D341Med (cell line): ENCODE measurements around the gene PHC2.
A peak's percentile ranks its signal among the peaks of the same experiment; 100 is the strongest.
"Not testable (repeated sequence)": the region's sequence is repeated elsewhere in the genome, so short reads cannot be mapped to it uniquely, and the experiment has no call there.

Experiments
- DNase-seq: peaks from one replicate; pipeline ENCODE4 v3.0.0; 2012; ENCODE audit warnings: low spot score

The PHC2 gene

GRCh38 chr1:33310702-33311101 is 120.2 kb downstream of the PHC2 start:
- DNase-seq, result no peak

DNA sequence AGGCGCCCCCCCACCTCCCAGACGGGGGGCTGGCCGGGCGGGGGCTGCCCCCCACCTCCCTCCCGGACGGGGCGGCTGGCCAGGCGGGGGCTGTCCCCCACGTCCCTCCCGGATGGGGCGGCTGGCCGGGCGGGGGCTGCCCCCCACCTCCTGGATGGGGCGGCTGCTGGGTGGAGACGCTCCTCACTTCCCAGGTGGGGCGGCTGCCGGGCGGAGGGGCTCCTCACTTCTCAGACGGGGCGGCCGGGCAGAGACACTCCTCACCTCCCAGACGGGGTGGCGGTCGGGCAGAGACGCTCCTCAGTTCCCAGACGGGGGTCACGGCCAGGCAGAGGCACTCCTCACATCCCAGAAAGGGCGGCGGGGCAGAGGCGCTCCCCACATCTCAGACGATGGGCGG is 121.5 kb downstream of the PHC2 start:
- DNase-seq, result not testable (repeated sequence)

GRCh38 chr1:33307494-33307864 is 123.4 kb downstream of the PHC2 start:
- no peak for DNase-seq

- DNase-seq, result no peak
Observed at GRCh38 chr1:33306653-33307493, 124.0 kb downstream of the PHC2 start.

GRCh38 chr1:33305816-33306652 is 124.9 kb downstream of the PHC2 start:
- no peak for DNase-seq

DNA sequence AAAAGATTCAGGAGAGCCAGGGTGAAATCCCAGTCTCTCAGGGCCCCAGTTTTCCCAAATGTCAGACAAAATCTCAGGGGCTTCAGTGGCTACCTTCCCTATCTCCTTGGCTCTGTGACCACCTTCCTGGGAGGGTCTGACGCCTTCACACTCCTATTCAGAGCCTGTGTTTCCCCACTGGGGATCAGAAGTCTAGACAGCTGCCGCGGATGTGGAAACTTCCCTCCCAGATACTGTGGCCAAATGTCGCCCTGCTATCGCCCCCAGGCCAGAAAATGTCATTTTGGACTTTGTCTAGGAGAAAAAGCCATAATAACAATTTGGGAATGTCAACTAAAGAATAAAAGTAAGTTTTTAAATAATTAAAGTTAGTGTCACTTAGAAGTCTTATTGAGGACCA is 125.9 kb downstream of the PHC2 start:
- DNase-seq, result no peak

- no peak for DNase-seq
Observed at GRCh38 chr1:33302325-33302724, 128.6 kb downstream of the PHC2 start.

DNA sequence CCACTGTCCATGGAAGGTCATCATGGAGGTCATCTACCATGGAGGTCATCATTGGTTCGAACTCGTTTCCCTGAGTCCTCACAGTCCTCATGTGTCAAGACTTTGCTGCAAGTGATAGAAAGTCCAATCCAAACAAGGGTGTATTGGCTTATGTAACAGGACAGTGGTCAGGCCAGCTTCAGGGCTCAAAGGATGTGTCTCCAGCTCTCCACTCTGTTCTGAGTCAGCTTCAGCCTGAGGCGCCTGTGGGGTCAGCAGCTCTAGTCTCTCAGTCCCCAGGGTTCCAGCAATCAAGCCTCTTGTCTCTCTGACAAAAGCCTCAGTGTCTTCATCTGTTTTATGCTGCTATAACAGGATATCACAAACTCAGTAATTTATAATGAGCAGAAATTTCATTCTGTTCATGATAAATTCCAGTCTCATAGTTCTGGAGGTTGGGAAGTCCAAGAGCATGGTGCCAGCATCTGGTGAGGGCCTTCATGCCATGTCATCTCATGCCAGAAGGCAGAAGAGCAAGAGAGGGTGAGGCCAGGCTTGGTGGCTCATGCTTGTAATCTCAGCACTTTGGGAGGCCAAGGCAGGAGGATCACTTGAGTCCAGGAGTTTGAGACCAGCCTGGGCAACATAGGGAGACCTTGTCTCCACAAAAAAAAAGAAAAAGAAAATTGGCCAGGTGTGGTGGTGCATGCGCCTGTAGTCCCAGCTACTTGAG is 129.5 kb downstream of the PHC2 start:
- no peak for DNase-seq

- DNase-seq, result no peak
Observed at GRCh38 chr1:33300673-33301072, 130.2 kb downstream of the PHC2 start.

GRCh38 chr1:33299461-33300155 is 131.3 kb downstream of the PHC2 start:
- no peak for DNase-seq

DNA sequence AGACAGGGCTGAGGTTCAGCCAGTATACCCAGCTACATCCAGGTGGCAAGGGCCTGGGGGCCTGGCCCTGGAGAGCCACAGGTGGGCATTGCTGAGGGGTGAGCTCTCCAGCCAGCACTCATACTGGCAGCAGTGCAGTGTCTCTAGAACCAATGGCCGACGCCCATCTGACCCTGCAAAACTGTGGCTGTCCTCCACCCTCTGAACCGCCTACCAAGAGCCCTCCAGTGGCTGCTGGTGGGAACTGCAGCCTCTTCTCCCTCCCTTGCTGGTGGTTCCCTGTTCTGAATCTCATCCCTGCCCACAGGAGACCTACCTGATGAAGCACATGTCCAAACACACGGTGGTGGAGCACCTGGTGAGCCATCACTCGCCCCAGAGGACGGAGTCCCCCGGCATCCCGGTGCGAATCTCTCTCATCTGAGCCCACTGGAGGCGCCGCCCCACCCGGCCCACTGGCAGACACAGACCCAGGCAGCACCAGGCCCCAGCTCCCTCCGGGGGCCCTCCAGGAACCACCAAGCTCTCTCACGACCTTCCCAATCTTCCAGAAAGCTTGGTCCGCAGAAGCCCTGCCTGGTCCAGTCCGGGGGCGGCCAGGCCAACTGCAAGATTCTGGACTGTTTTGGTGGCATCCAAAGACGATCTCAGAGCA is 132.1 kb downstream of the PHC2 start:
- DNase-seq, result peak; percentile 78

DNA sequence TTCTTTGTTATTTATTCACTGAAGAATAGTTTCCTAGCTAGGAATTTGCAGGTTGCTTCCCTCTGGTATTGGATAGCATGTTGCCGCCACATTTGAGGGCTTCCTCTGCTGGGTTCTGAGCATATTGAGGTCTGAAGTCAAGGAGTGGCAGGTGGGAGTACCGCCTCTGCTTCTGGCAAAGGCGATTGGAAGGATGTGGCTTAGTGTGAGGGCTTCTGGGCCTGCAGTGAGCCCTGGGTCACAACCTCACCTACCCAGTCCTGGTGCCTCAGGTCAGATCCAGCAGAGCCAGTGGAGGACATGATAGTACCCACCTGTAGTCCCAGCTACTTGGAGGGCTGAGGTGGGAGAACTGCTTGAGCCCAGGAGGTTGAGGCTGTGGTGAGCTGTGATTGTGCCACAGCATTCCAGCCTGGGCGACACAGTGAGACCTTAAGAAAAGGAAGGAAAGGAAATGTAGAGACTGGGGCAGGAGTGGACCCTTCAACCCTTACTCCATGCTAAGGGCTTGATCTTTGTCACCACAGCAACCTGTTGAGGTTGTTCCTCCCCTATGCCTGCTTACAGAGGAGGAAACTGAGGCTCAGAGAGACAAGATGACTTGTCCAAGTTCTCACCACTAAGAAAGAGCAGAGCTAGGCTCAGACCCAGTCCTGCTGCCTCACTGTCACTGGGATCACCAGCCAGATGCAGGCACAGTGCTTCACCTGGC is 132.8 kb downstream of the PHC2 start:
- no peak for DNase-seq

DNA sequence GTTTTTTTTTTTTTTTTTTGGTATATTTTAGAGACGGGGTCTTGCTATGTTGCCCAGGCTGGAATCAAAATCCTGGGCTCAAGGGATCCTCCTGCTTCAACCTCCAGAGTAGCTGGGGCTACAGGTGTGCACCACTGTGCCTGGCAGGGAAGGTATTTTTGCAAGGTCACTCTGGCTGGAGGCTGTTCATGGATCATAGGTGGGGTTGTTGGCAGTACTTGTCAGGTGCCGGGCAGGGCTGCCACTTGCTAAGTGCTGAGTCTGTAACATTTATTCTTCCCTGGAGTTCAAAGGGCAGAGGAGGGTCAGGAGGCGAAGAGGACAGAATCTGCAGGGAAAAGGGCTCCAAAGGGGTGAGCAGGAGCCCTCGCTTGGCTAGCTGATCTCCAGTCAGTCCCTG is 134.1 kb downstream of the PHC2 start:
- DNase-seq, result no peak

- no peak for DNase-seq
Observed at GRCh38 chr1:33296082-33296458, 134.8 kb downstream of the PHC2 start.

DNA sequence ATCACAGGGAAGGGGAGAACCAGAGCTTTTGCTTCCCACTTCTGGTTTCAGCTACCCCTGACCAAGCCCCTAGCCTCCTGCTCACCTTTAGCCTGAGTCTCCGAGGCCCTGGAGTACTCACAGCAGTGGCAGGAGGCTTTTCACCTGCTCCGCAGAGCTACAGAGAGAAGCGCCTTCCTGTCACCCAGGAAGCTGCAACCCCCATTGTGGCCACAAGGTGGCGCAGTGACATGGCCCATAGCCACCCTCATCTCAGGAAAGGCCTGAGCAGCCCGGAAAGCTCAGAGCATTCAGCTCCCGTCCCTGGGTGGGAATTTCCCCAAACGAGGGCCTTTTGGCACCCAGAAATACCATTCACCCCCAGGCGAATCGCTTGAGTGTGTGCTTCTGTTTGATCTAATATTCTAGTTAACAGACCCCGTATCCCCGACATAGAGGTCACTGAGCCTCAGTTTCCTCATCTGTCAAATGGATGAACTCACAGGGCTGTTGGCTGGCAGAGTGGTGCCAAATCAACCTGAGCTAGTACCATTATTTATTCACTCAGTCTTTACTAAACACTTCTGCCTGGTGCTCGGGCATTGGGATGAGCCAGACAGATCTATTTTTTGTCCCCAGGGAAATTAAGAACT is 135.3 kb downstream of the PHC2 start:
- DNase-seq, result peak; percentile 87

- no peak for DNase-seq
Observed at GRCh38 chr1:33295023-33295422, 135.9 kb downstream of the PHC2 start.

GRCh38 chr1:33294071-33295010 is 136.6 kb downstream of the PHC2 start:
- no peak for DNase-seq

DNA sequence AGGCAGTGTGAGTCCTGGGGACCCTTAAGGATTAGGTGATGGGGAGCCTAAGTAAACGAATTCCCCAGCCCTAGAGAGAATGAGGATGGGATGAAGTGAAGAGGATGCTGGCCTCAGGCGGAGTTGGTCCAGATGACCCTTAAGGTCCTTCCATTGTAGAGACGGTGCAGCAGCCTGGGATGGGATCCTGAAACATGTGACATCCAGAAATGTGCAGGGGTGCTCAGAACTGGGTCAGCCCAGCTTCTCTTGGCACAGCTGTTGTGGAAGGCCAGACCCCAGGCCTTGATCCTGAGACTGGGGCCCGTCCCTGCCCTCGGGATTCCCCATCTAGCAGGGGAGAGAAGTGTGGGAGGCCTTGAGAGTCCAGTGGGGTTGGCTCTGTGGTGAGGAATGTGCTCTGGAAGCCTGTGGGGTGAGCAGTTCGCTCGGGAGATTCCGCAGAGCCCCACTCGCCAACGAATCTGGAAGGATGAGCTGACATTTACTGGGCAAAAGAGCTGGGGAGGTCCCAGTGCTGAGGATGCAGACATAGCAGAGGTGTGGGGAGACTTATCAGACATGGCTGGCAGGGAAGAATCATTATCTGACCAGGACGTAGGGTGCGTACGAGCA is 138.1 kb downstream of the PHC2 start:
- no peak for DNase-seq

DNA sequence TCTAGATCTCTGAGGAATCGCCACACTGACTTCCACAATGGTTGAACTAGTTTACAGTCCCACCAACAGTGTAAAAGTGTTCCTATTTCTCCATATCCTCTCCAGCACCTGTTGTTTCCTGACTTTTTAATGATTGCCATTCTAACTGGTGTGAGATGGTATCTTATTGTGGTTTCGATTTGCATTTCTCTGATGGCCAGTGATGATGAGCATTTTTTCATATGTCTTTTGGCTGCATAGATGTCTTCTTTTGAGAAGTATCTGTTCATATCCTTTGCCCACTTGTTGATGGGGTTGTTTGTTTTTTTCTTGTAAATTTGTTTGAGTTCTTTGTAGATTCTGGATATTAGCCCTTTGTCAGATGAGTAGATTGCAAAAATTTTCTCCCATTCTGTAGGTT is 140.3 kb downstream of the PHC2 start:
- DNase-seq, result not testable (repeated sequence)
